Measurements from ENCODE around the gene PDE1A. TPM values are rescaled to one million over a fixed set of nuclear protein-coding genes. Genes with fewer than 3 reads are reported as not detected.

Gene PDE1A
- total and polyA plus RNA-seq, 2 donors (not counting 1 experiment from before 2014, with no cell fraction given) = 0.07 TPM; not detected in 1

- Histone ChIP-seq H3K27me3 (replicated peaks in 1 of 4; ENCODE audit: control extremely low read depth in 1 of 4, control insufficient read depth in 3 of 4, insufficient read depth in 4 of 4, low read length in 3 of 4) (no peaks in the 10 kb centered on the region), H4K20me1 (ENCODE audit: control insufficient read depth, insufficient read depth, low read length, poor library complexity, severe bottlenecking) (no peaks in the 10 kb centered on the region), H3K4me2 (replicated peaks; ENCODE audit: low read depth, low read length, poor library complexity, severe bottlenecking) (no peak overlapping the region), H3K79me2 (ENCODE audit: control insufficient read depth, insufficient read depth, low read length) (no peaks in the 10 kb centered on the region), H3K36me3 (replicated peaks in 1 of 2; ENCODE audit: control extremely low read depth in 1 of 2, control insufficient read depth in 1 of 2, extremely low read depth in 1 of 2, insufficient read depth in 2 of 2, low read length in 1 of 2) (no peaks in the 10 kb centered on the region), H2AFZ (ENCODE audit: insufficient read depth, low read depth, low read length, poor library complexity, severe bottlenecking) (no peak overlapping the region), H3K27ac (ENCODE audit: low read length in 2 of 2) (no peak overlapping the region), H3K9me3 (ENCODE audit: control extremely low read depth in 1 of 3, control insufficient read depth in 2 of 3, insufficient read depth in 1 of 3, low read length in 2 of 3) (peaks cover 0 to 1% (median 0%) of the 10 kb centered on the region in 3 donors), H3K4me1 (ENCODE audit: control insufficient read depth in 2 of 2, insufficient read depth in 2 of 2, low read length in 2 of 2) (no peaks in the 10 kb centered on the region), H3K4me3 (ENCODE audit: control extremely low read depth in 1 of 5, extremely low read depth in 1 of 5, insufficient read depth in 1 of 5, low read depth in 2 of 5, low read length in 4 of 5) (no peak overlapping the region), H3K9ac (ENCODE audit: low read length) (no peak overlapping the region)
- ChIA-PET POLR2A (no interaction called here), CTCF (no interaction called here)
- no peaks in the 10 kb centered on the region for H3K9me3 Mint-ChIP-seq (ENCODE audit: insufficient read depth)
- peaks cover 8% of the 10 kb centered on the region for H3K27me3 Mint-ChIP-seq
- TF ChIP-seq CTCF (IDR thresholded peaks at IDR 0.05) (no peak), EZH2 (IDR thresholded peaks at IDR 0.05; ENCODE audit: borderline replicate concordance, insufficient read depth, low read depth, low read length, poor library complexity, severe bottlenecking) (no peak)
- H3K27ac Mint-ChIP-seq = no peak overlapping the region
- ATAC-seq (ENCODE audit: low read depth) (no peak), DNase-seq (no peak)
- peaks cover 6% of the 10 kb centered on the region for H3K4me1 Mint-ChIP-seq
- intact Hi-C loops (cut with micrococcal nuclease) = no loop called here
- H3K4me3 Mint-ChIP-seq = no peak overlapping the region
- 60% methylated on average over 1 of the region's 5 CpGs for WGBS (ENCODE audit: insufficient coverage)
Measured at GRCh38 chr2:182242609-182243008, 184.2 kb downstream of the PDE1A start.

- Mint-ChIP-seq H3K4me1 (peaks cover 6% of the 10 kb centered on the region), H3K4me3 (no peak overlapping the region), H3K9me3 (ENCODE audit: insufficient read depth) (no peaks in the 10 kb centered on the region), H3K27ac (no peak overlapping the region), H3K27me3 (peaks cover 2% of the 10 kb centered on the region)
- no CpG with 5 or more reads among the region's 1 CpG for WGBS (ENCODE audit: insufficient coverage)
- POLR2A ChIA-PET = no interaction called here
- Histone ChIP-seq H3K36me3 (replicated peaks in 1 of 2; ENCODE audit: control extremely low read depth in 1 of 2, control insufficient read depth in 1 of 2, extremely low read depth in 1 of 2, insufficient read depth in 2 of 2, low read length in 1 of 2) (no peaks in the 10 kb centered on the region), H3K4me2 (replicated peaks; ENCODE audit: low read depth, low read length, poor library complexity, severe bottlenecking) (no peak overlapping the region), H3K4me3 (ENCODE audit: control extremely low read depth in 1 of 5, extremely low read depth in 1 of 5, insufficient read depth in 1 of 5, low read depth in 2 of 5, low read length in 4 of 5) (no peak overlapping the region), H4K20me1 (ENCODE audit: control insufficient read depth, insufficient read depth, low read length, poor library complexity, severe bottlenecking) (no peaks in the 10 kb centered on the region), H3K9ac (ENCODE audit: low read length) (no peak overlapping the region), H3K27me3 (replicated peaks in 1 of 4; ENCODE audit: control extremely low read depth in 1 of 4, control insufficient read depth in 3 of 4, insufficient read depth in 4 of 4, low read length in 3 of 4) (no peaks in the 10 kb centered on the region), H3K79me2 (ENCODE audit: control insufficient read depth, insufficient read depth, low read length) (no peaks in the 10 kb centered on the region), H2AFZ (ENCODE audit: insufficient read depth, low read depth, low read length, poor library complexity, severe bottlenecking) (no peak overlapping the region), H3K4me1 (ENCODE audit: control insufficient read depth in 2 of 2, insufficient read depth in 2 of 2, low read length in 2 of 2) (no peaks in the 10 kb centered on the region), H3K27ac (ENCODE audit: low read length in 2 of 2) (no peak overlapping the region), H3K9me3 (ENCODE audit: control extremely low read depth in 1 of 3, control insufficient read depth in 2 of 3, insufficient read depth in 1 of 3, low read length in 2 of 3) (peaks cover 0 to 1% (median 0%) of the 10 kb centered on the region in 3 donors)
- ATAC-seq (ENCODE audit: low read depth) = no peak
- DNase-seq = no peak
- intact Hi-C loops (cut with micrococcal nuclease) = no loop called here
- CTCF ChIA-PET = no interaction called here
- TF ChIP-seq EZH2 (IDR thresholded peaks at IDR 0.05; ENCODE audit: borderline replicate concordance, insufficient read depth, low read depth, low read length, poor library complexity, severe bottlenecking) = no peak
- no peak for TF ChIP-seq CTCF (IDR thresholded peaks at IDR 0.05)
Measured at GRCh38 chr2:182241936-182242335, 184.9 kb downstream of the PDE1A start.

All from B cell (primary cell).